Activated CD8-positive, alpha-beta memory T cell treated with anti-CD3 and anti-CD28 coated beads for 1 hour (primary cell): ENCODE results near the gene STARD6.
A peak's percentile ranks its signal among the peaks of the same experiment; 100 is the strongest.
"Not testable (repeated sequence)": the region's sequence is repeated elsewhere in the genome, so short reads cannot be mapped to it uniquely, and the experiment has no call there.

ENCODE experiments used
- DNase-seq, 2 donors: peaks; one replicate each; pipeline ENCODE4 v3.0.0-alpha.2; 2020; ENCODE audit warnings: low read depth in 1 of 2; ENCODE audit errors: extremely low read depth in 1 of 2

STARD6 gene

GRCh38 chr18:54357660-54358494 is at the start of gene STARD6, which contains the start of gene C18orf54:
Gene STARD6 (minus strand): TSS chr18:54357858. CDS start chr18:54354573, 3,285 bp downstream.
Gene C18orf54 (plus strand): TSS chr18:54357906. CDS start chr18:54360573, 2,667 bp downstream.
- DNase-seq, result peak; percentile 74 to 81

GRCh38 chr18:54405290-54405689 is 47.6 kb upstream of the STARD6 start:
- no peak for DNase-seq

- no peak for DNase-seq
These were observed 39.1 kb upstream of the STARD6 start for GRCh38 chr18:54396760-54397159.

- DNase-seq, result no peak
These were observed 36.1 kb upstream of the STARD6 start for GRCh38 chr18:54393648-54394294.

- DNase-seq, result no peak
These were observed 34.9 kb upstream of the STARD6 start for GRCh38 chr18:54392543-54393023.

- no peak for DNase-seq
These were observed 33.2 kb upstream of the STARD6 start for GRCh38 chr18:54390838-54391237.

GRCh38 chr18:54389143-54389505 is 31.5 kb upstream of the STARD6 start:
- DNase-seq, result no peak

- DNase-seq, result no peak
These were observed 30.8 kb upstream of the STARD6 start for GRCh38 chr18:54388203-54389142.

GRCh38 chr18:54387631-54388030 is 30.0 kb upstream of the STARD6 start:
- no peak for DNase-seq

GRCh38 chr18:54386800-54387495 is 29.3 kb upstream of the STARD6 start:
- not testable (repeated sequence) for DNase-seq

- no peak for DNase-seq
These were observed 28.4 kb upstream of the STARD6 start for GRCh38 chr18:54386043-54386442.

- no peak for DNase-seq
These were observed 25.1 kb upstream of the STARD6 start for GRCh38 chr18:54382733-54383252.

- no peak for DNase-seq
These were observed 24.4 kb upstream of the STARD6 start for GRCh38 chr18:54382076-54382475.

GRCh38 chr18:54381640-54382039 is 24.0 kb upstream of the STARD6 start:
- no peak for DNase-seq

GRCh38 chr18:54378057-54378456 is 20.4 kb upstream of the STARD6 start:
- DNase-seq, result no peak

- DNase-seq, result no peak
These were observed 2.7 kb upstream of the STARD6 start for GRCh38 chr18:54360406-54360805.

GRCh38 chr18:54359233-54359632 is 1.6 kb upstream of the STARD6 start:
- DNase-seq, result no peak

- no peak for DNase-seq
These were observed 910 bp upstream of the STARD6 start for GRCh38 chr18:54358495-54359040.

- DNase-seq, result no peak
These were observed 487 bp downstream of the STARD6 start for GRCh38 chr18:54357082-54357659.
